Skin of body (tissue), 2 donors: ENCODE results near the gene GCG. TPM values are rescaled to one million over a fixed set of nuclear protein-coding genes. Genes with fewer than 3 reads are reported as not detected.

Experiments used
- DNase-seq: peaks from one replicate; lab custom pipeline; 2025; lab: John Stamatoyannopoulos, UW
- total RNA-seq: library from RNA; depleted of rRNA; stranded (reverse); fragments of >200 nt; gene quantifications from one replicate; pipeline ENCODE4 v1.2.3, GENCODE V29; 2014

Gene GCG
- total RNA-seq, 1 donor from 2014 or later: not detected

- DNase-seq: no peak
Measured at GRCh38 chr2:162103443-162104009, 48.5 kb downstream of the GCG start.

- no peak for DNase-seq
Measured at GRCh38 chr2:162100579-162100978, 51.5 kb downstream of the GCG start.

- no peak for DNase-seq
Measured at GRCh38 chr2:162099836-162100235, 52.2 kb downstream of the GCG start.

Other genes with a start within 250 kb of the GCG start
- gene DPP4, start 78.0 kb downstream of the GCG start, total RNA-seq: 13.7 TPM
- gene FAP, start 91.2 kb upstream of the GCG start, total RNA-seq: 64.6 TPM
- gene IFIH1, start 166.4 kb upstream of the GCG start, total RNA-seq: 8.3 TPM
- gene GCA, start 191.9 kb upstream of the GCG start, total RNA-seq: 26.9 TPM